CD4-positive, alpha-beta T cell treated with Interleukin-15 for 4 hours (primary cell): ENCODE data around the gene OS9.
A peak's percentile ranks its signal among the peaks of the same experiment; 100 is the strongest.

Source experiments
- DNase-seq: peaks from one replicate; pipeline ENCODE4 v3.0.0-alpha.2; 2020; ENCODE audit warnings: low spot score

Gene OS9

GRCh38 chr12:57722716-57723629 is 29.0 kb downstream of the OS9 start:
- no peak for DNase-seq

- DNase-seq: no peak
These were observed 29.7 kb downstream of the OS9 start for GRCh38 chr12:57723630-57723962.

GRCh38 chr12:57724003-57724935 is 30.3 kb downstream of the OS9 start:
- no peak for DNase-seq

GRCh38 chr12:57724936-57725740 is 31.2 kb downstream of the OS9 start:
- no peak for DNase-seq

GRCh38 chr12:57725851-57726150 is 31.9 kb downstream of the OS9 start:
- no peak for DNase-seq

GRCh38 chr12:57726151-57726883 is 32.4 kb downstream of the OS9 start:
- peak; percentile 14 for DNase-seq

GRCh38 chr12:57726884-57727757 is 33.2 kb downstream of the OS9 start:
- no peak for DNase-seq

GRCh38 chr12:57727758-57728395 is 33.9 kb downstream of the OS9 start:
- no peak for DNase-seq

GRCh38 chr12:57729321-57729844 is 35.5 kb downstream of the OS9 start:
- no peak for DNase-seq

GRCh38 chr12:57730336-57731067 is 36.6 kb downstream of the OS9 start:
- no peak for DNase-seq

GRCh38 chr12:57731411-57732080 is 37.6 kb downstream of the OS9 start:
- DNase-seq: no peak

GRCh38 chr12:57732270-57732669 is 38.3 kb downstream of the OS9 start:
- no peak for DNase-seq

- DNase-seq: no peak
These were observed 39.0 kb downstream of the OS9 start for GRCh38 chr12:57732726-57733593.

- no peak for DNase-seq
These were observed 40.0 kb downstream of the OS9 start for GRCh38 chr12:57733928-57734327.

GRCh38 chr12:57734591-57734990 is 40.7 kb downstream of the OS9 start:
- DNase-seq: no peak

- DNase-seq: no peak
These were observed 41.4 kb downstream of the OS9 start for GRCh38 chr12:57735198-57735855.
